ENCODE measurements around the gene ISCA2.

Gene ISCA2

DNA sequence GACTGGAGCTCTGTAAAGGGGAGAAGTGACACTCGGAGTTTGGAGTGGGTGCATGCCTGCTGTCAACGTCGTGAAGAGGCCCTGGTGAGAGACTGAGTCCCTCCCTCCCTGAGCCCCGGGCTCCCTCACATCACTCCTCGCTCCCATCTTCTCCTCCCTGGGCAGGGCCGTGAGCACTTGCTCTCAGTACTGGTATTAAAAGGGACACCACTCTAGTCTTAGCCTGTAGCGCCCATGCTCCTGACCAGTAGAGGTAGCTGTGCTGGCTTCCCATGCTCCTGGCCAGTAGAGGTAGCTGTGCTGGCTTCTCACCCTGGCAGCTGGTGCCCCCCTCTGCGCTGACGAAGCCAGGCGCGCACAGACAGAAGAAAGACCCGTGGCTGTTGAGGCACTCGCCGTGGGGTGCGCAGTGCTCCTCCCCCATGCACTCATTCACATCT is 14.7 kb downstream of the ISCA2 start:
- Histone ChIP-seq H3F3A (ENCODE audit: insufficient read depth) (no peaks in the 10 kb centered on the region), H3K36me3 (ENCODE audit: low read length) (no peaks in the 10 kb centered on the region), H2AFZ (ENCODE audit: low read depth, low read length, severe bottlenecking) (no peak overlapping the region), H3K9ac (ENCODE audit: low read length) (no peak overlapping the region), H4K20me1 (ENCODE audit: low read depth, low read length) (no peaks in the 10 kb centered on the region), H3K9me3 (ENCODE audit: insufficient read depth, low read length) (no peaks in the 10 kb centered on the region), H3K79me2 (ENCODE audit: insufficient read depth, low read length) (no peaks in the 10 kb centered on the region), H3K27ac (ENCODE audit: low read depth, low read length) (no peak overlapping the region), H3K9me2 (replicated peaks; ENCODE audit: insufficient read depth, low read length) (no peaks in the 10 kb centered on the region), H3K4me3 (ENCODE audit: insufficient read depth, low read length, poor library complexity, severe bottlenecking) (no peak overlapping the region), H3K27me3 (ENCODE audit: low read length) (no peaks in the 10 kb centered on the region), H3K4me2 (ENCODE audit: low read depth, low read length, poor library complexity, severe bottlenecking) (no peak overlapping the region)
- TF ChIP-seq, protein P1, sequence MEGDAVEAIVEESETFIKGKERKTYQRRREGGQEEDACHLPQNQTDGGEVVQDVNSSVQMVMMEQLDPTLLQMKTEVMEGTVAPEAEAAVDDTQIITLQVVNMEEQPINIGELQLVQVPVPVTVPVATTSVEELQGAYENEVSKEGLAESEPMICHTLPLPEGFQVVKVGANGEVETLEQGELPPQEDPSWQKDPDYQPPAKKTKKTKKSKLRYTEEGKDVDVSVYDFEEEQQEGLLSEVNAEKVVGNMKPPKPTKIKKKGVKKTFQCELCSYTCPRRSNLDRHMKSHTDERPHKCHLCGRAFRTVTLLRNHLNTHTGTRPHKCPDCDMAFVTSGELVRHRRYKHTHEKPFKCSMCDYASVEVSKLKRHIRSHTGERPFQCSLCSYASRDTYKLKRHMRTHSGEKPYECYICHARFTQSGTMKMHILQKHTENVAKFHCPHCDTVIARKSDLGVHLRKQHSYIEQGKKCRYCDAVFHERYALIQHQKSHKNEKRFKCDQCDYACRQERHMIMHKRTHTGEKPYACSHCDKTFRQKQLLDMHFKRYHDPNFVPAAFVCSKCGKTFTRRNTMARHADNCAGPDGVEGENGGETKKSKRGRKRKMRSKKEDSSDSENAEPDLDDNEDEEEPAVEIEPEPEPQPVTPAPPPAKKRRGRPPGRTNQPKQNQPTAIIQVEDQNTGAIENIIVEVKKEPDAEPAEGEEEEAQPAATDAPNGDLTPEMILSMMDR (IDR thresholded peaks at IDR 0.05; ENCODE audit: insufficient read depth, low read length, poor library complexity, severe bottlenecking), result no peak
- no peak for TF ChIP-seq EZH2phosphoT487 (conservative IDR thresholded peaks at IDR 0.05; ENCODE audit: low read length)

DNA sequence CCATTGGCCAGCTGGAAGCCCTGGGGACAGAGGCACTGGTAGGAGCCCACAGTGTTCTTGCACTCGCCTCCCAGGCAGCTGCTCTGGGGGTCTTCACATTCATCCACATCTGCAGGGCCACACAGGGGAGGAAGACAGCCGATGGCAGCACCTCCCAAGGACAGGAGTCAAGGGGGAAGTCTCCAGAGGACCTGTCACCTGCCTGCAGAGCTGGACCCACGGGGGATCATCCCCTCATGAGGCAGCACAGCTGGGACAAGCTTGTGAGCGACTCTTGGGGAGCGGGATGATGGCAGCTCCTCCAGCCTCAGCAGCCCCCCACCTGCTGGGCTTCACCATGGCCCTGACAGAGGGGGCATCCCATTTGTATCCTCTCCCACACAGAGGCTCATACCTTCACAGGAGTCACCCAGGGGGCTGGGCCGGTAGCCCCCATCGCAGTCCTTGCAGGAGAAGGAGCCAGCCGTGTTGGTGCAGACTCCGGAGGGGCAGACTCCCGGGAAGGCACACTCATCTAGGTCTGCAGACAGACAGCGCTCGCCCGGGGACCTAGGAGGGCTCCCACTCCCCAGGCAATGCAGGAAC is 15.4 kb downstream of the ISCA2 start:
- Histone ChIP-seq H3K36me3 (ENCODE audit: low read length) (no peaks in the 10 kb centered on the region), H3K27ac (ENCODE audit: low read depth, low read length) (no peak overlapping the region), H3K9ac (ENCODE audit: low read length) (no peak overlapping the region), H2AFZ (ENCODE audit: low read depth, low read length, severe bottlenecking) (no peak overlapping the region), H3K79me2 (ENCODE audit: insufficient read depth, low read length) (no peaks in the 10 kb centered on the region), H3K4me3 (ENCODE audit: insufficient read depth, low read length, poor library complexity, severe bottlenecking) (no peak overlapping the region), H3K27me3 (ENCODE audit: low read length) (no peaks in the 10 kb centered on the region), H3K4me2 (ENCODE audit: low read depth, low read length, poor library complexity, severe bottlenecking) (no peak overlapping the region), H3F3A (ENCODE audit: insufficient read depth) (no peaks in the 10 kb centered on the region), H3K9me2 (replicated peaks; ENCODE audit: insufficient read depth, low read length) (no peaks in the 10 kb centered on the region), H4K20me1 (ENCODE audit: low read depth, low read length) (no peaks in the 10 kb centered on the region), H3K9me3 (ENCODE audit: insufficient read depth, low read length) (no peaks in the 10 kb centered on the region)
- TF ChIP-seq EZH2phosphoT487 (conservative IDR thresholded peaks at IDR 0.05; ENCODE audit: low read length), result no peak
- TF ChIP-seq, protein P1 (IDR thresholded peaks at IDR 0.05; ENCODE audit: insufficient read depth, low read length, poor library complexity, severe bottlenecking), result no peak

DNA sequence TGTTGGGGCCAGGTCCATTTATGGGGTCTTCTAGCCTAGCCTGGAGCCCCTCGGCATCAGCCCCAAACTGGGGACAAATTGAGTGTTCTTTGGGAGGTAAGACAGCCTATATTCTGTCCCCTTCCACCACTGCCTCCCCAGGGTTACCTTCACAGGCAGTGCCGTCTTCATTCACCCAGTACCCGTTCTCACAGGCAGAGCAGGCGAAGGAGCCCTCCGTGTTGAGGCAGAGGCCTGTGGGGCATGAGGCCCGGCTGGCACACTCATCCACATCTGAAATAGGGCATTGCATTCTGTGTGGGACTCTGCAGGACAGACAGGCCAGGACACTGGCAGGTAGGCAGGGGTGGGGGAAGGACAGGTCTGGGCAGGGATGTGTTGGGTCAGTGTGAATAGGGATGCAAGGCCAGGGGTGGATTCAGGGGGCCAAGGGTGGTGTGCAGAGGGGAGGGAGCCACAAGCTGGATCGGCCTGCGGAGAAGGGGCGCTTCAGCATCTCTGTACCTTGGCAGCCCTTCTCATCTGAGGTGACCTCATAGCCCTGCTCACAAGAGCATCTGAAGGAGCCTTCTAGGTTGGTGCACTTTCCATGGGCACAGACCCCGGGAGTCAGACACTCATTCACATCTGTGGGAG is 16.1 kb downstream of the ISCA2 start:
- no peak overlapping the region for H2AFZ ChIP-seq (ENCODE audit: low read depth, low read length, severe bottlenecking)
- TF ChIP-seq, protein P1 (IDR thresholded peaks at IDR 0.05; ENCODE audit: insufficient read depth, low read length, poor library complexity, severe bottlenecking), result no peak
- TF ChIP-seq EZH2phosphoT487 (conservative IDR thresholded peaks at IDR 0.05; ENCODE audit: low read length), result no peak
- no peaks in the 10 kb centered on the region for H3K9me3 ChIP-seq (ENCODE audit: insufficient read depth, low read length)
- no peak overlapping the region for H3K9ac ChIP-seq (ENCODE audit: low read length)
- H4K20me1 ChIP-seq (ENCODE audit: low read depth, low read length), result no peaks in the 10 kb centered on the region
- H3K79me2 ChIP-seq (ENCODE audit: insufficient read depth, low read length), result no peaks in the 10 kb centered on the region
- H3K36me3 ChIP-seq (ENCODE audit: low read length), result no peaks in the 10 kb centered on the region
- H3F3A ChIP-seq (ENCODE audit: insufficient read depth), result no peaks in the 10 kb centered on the region
- H3K4me3 ChIP-seq (ENCODE audit: insufficient read depth, low read length, poor library complexity, severe bottlenecking), result no peak overlapping the region
- no peak overlapping the region for H3K4me2 ChIP-seq (ENCODE audit: low read depth, low read length, poor library complexity, severe bottlenecking)
- no peaks in the 10 kb centered on the region for H3K27me3 ChIP-seq (ENCODE audit: low read length)
- H3K9me2 ChIP-seq (replicated peaks; ENCODE audit: insufficient read depth, low read length), result no peaks in the 10 kb centered on the region
- H3K27ac ChIP-seq (ENCODE audit: low read depth, low read length), result no peak overlapping the region
